ENCODE data around the gene ATP8A2.

- TF ChIP-seq MAX (CRISPR knock-in tag; IDR thresholded peaks at IDR 0.05) = no peak
- TF ChIP-seq HMGXB4 (CRISPR knock-in tag; IDR thresholded peaks at IDR 0.05) = no peak
- no peak for TF ChIP-seq CTCF (IDR thresholded peaks at IDR 0.05)
- no peak for TF ChIP-seq ATF2 (CRISPR knock-in tag; IDR thresholded peaks at IDR 0.05; ENCODE audit: borderline replicate concordance, low read depth)
- no peak for TF ChIP-seq ETV6 (CRISPR knock-in tag; IDR thresholded peaks at IDR 0.05)
- no peak for TF ChIP-seq ZNF121 (CRISPR knock-in tag; IDR thresholded peaks at IDR 0.05)
- no peak for TF ChIP-seq ATF3 (CRISPR knock-in tag; conservative IDR thresholded peaks at IDR 0.05)
- no peak for TF ChIP-seq E2F5 (CRISPR knock-in tag; IDR thresholded peaks at IDR 0.05)
- TF ChIP-seq ESRRA (CRISPR knock-in tag; IDR thresholded peaks at IDR 0.05; ENCODE audit: borderline replicate concordance) = no peak
- TF ChIP-seq ATF6 (CRISPR knock-in tag; IDR thresholded peaks at IDR 0.05) = no peak
- no peak for TF ChIP-seq FOXK1 (CRISPR knock-in tag; IDR thresholded peaks at IDR 0.05)
- TF ChIP-seq NFYB (CRISPR knock-in tag; conservative IDR thresholded peaks at IDR 0.05; ENCODE audit: low read depth) = no peak
- TF ChIP-seq ZBTB21 (CRISPR knock-in tag; IDR thresholded peaks at IDR 0.05; ENCODE audit: borderline replicate concordance) = no peak
These were observed 538.5 kb downstream of the ATP8A2 start for GRCh38 chr13:25910243-25910642.

Measured in WTC11 (cell line).